Stimulated activated CD4-positive, alpha-beta T cell treated with anti-CD3 and anti-CD28 coated beads, Interleukin-1b, Interleukin-23, amount 100 ng/mL, for 24 hours (primary cell): ENCODE results near the gene GNAI3.

Source experiments
- DNase-seq, 4 experiments: peaks; one replicate each; pipeline ENCODE4 v3.0.0-alpha.2; 2020; ENCODE audit warnings: low read depth in 4 of 4, low spot score in 1 of 4

GNAI3 gene

DNA sequence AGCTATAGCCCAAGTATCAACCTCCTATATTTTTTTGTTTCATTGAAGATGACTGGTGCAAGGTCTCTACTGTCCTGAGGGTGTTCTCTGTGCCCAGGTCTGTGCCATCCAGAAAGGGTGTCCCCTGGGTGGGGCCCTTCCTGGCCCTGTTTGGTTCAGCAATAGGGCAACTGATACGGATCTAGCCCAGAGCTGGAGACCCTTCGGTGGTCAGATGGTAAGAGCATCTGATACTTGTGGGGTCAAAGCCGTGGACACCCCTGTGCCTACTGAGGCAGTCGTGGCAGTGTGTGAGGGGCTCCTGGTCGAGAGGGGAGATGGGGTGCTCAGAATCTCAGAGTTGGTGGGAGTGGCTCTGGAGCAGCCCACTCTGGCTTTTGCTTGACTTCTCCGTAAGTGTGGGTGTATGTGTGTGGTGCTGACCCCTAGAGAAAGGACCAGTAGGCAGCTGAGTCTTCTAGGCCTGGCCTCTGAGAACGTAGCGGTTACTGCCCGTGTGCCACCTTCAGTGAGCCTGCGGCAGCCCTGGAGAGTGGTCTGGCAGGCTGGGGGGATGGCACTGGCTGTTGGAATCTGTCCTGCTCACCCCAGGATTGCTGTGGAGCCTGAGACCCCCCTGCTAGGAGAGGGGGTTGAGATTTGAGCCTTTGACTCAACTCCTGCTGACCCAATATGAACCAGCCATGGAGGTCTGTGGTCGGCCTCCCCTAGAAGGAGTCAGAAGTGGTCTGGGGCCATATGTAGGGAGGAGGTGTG lies 73.9 kb downstream of the GNAI3 start:
- DNase-seq = no peak

DNA sequence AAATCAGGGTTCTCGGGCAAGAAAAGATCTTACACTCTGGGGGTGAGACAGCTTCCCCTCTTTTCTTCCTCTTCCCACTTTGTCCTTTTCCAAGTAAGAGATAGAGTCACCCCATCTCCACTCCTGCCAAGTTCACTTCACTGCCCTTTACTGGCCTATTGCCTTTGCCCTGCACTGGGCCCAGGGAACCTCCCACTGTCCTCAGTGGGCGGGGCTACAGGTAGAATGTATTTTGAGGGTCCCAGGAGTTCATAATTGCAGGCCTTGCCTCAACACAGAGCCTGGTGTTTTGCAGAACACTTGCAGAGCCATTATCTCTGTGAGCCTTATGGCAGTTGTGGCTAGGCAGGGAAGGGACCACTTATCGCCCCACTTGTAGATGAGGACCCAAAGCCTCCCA lies 74.5 kb downstream of the GNAI3 start:
- DNase-seq = no peak

DNA sequence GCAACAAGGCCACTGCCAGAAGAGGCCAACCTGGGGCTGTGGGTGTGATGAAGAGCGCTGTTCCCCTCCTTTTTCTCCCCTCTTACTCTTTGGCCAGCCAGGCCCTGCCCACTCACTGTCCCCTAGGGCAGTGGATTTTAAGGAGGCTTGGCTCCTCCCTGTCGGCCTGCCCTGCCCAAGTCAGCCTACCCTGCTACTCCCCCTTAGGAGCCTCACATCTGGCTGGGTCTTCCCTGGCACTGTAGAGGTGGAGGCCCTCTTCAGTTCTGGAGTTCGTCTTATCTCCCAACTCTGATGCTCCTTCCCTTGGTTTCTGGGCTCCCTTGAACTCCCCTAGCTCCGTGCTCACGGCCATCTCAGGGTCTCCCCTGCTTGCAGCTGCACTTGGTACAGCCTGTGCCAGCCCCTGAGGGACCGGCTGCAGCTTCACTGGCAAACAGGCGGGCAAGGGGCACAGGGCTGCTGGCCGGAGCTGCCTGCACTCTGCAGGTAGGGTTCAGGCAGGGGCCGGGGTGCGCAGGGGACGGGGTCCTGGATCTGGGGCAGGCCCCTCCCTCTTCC lies 75.3 kb downstream of the GNAI3 start:
- DNase-seq = no peak

DNA sequence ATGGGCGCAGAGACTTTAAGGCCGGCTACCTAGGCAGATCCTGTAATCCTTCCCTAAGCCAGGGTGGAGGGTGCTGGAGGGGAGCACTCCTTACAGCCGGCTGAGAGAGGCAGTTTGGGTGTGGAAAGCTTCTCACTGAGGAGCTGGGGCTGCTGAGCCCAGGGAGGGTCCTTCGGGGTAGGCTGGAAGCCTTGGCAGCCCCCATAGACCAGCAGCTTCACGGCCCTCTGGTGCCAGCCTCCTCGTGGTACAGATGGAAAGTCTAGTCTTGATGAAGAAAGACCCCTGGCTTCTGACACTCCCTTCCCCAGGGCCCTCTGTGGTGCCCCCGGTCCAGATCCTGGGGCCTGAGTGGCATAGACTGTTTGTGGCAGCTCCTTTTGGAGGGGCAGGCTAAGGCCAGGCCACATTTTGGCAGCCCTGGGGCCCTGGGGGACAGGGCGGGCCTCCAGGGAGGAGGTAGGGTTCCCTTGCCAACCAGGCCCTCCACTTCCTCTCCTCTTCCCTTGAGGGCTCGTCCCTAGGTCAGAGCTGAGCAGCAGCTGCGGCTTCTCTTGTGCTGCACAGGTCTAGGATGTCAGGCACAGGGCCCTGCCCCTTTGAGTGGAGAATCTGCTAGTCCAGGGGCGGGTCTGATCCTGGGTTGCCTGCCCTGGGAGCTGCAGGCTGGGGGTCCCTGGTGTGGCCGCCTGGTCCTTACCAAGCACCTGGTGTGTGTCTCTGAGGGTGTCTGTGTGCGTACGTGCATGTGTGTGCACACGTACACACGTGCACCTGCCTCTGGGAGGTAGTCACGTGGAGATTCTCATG lies 76.0 kb downstream of the GNAI3 start:
- DNase-seq = no peak

DNA sequence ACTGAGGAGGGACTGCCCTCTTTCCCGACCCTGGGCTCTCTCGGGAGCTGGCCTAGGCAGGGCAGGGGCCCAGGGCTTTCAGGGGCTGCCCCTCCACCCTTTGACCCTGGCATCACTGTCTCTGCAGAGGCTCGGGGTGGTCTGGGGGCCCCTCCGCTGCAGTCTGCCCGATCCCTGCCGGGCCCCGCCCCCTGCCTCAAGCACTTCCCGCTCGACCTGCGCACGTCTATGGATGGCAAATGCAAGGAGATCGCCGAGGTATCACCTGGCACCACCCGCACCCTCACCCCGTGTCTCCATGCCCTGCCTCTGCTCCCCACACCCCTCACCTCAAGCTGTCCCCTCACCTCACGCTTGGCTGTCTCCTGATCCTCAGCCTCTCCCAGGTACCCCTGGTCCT lies 76.8 kb downstream of the GNAI3 start:
- no peak for DNase-seq

DNA sequence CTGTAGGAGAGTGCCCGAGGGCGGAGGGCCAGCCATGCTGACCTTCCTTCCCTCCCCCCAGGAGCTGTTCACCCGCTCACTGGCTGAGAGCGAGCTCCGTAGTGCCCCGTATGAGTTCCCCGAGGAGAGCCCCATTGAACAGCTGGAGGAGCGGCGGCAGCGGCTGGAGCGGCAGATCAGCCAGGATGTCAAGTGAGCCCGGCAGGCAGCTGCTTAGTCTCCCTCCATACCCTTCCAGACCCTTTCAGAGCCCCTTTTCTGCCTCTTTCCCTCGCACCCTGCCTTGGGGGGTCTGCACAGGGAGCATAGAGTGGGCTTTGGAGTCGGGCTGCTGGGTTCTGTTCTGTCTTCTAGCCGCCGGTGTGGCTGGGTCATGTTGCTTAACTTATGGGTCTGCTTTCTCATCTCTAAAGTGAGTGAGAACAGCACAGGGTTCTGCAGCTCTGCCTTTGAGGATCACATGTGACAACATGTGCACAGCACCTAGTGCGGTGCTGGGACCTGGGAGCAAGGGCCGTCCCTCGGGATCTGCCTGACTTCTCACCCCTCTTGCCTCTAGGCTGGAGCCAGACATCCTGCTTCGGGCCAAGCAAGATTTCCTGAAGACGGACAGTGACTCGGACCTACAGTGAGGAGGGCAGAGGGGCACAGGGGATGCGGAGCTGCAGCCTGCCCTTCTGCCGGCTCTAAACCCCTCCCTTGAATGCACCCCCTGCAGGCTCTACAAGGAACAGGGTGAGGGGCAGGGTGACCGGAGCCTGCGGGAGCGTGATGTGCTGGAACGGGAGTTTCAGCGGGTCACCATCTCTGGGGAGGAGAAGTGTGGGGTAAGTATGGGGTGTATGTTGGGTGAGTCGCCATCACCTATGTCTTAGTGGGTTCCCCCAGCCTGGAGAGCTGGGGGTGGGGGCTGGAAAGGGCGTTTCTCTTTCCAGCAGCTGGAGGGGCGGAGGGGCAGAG lies 77.5 kb downstream of the GNAI3 start:
- no peak for DNase-seq

DNA sequence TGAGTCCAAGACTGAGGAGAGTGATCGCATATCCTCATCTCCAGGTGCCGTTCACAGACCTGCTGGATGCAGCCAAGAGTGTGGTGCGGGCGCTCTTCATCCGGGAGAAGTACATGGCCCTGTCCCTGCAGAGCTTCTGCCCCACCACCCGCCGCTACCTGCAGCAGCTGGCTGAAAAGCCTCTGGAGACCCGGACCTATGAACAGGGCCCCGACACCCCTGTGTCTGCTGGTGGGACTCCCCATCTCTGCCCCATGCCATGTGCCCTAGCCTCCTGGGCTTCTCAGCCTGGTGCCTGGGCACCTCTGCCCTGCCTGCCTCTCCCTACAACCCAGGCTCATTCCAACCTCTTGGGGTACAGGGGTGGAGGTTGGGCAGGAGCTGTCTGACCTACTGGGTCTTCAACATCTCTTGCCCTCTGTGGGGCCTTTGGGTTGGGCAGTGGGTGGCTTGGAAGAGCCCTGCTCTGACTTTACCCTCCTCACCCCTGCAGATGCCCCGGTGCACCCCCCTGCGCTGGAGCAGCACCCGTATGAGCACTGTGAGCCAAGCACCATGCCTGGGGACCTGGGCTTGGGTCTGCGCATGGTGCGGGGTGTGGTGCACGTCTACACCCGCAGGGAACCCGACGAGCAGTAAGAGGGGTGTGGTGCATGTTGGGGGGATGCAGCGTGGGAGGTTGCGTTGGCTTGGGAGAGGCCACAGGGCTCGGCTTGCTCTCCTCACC lies 78.4 kb downstream of the GNAI3 start:
- no peak for DNase-seq

DNA sequence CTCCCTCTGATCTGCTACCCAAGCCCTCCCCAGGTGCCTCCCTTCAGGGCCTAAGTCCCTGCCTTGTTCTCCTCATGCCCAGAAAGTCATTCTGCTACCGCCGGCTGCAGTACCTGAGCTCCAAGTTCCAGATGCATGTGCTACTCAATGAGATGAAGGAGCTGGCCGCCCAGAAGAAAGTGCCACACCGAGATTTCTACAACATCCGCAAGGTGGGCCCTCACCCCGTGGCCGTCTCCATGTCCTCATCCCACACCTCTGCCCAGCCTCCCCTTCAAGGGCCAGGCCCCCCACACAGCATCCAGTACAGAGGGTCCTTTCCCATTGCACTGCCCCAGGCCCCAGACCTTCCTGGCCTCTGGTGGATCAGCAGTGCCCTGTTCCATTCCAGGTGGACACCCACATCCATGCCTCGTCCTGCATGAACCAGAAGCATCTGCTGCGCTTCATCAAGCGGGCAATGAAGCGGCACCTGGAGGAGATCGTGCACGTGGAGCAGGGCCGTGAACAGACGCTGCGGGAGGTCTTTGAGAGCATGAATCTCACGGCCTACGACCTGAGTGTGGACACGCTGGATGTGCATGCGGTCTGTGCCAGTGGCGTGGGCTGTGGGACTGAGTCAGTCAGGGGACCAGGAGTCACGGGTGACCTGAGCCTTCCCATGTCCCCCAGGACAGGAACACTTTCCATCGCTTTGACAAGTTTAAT lies 79.4 kb downstream of the GNAI3 start:
- DNase-seq = no peak

DNA sequence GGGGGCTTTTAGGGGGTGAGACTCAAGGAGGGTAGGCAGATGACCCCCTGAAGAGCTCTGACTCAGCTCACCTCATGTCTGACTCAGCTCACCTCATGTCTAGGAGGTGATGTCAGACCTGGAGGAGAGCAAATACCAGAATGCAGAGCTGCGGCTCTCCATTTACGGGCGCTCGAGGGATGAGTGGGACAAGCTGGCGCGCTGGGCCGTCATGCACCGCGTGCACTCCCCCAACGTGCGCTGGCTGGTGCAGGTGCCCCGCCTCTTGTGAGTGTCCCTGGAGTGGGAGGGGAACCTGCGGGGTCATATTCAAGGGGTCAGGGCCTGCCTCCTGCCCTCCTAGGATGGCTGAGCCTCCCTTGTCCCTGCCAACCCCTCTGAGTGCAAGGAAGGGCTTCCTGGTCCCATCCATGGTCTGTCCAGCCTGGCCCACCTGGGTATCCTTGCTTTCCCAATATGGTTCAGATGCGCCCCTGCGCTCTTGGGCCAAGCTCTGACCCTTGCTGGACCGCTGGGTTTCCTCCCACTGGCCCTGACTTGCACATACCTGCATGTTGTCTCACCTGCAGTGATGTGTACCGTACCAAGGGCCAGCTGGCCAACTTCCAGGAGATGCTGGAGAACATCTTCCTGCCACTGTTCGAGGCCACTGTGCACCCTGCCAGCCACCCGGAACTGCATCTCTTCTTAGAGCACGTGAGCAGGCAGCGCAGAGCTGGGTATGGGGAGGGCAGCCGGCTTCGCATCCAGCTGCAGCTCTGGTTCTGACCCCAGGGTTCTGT lies 80.3 kb downstream of the GNAI3 start:
- DNase-seq = no peak

DNA sequence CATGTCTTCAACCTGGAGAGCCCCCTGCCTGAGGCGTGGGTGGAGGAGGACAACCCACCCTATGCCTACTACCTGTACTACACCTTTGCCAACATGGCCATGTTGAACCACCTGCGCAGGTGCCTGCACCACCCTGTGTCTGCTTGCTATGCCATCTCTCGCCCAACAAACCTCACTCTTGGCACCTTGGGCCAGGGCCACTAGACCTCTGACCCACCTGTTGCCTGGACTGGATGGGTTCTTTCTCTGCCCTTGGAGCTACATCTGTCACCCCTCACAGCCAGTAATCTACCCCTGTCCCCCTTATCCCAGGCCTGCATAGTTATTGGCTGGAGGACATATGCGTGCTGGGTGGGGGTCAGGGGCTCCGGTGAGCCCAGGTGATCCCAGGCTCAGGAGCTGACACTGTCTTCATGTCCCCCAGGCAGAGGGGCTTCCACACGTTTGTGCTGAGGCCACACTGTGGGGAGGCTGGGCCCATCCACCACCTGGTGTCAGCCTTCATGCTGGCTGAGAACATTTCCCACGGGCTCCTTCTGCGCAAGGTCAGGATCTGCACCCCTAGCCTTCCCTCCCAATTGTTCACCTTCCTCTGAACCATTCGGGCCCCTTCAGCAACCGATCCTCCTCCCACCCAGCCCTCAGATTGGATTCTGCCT lies 81.1 kb downstream of the GNAI3 start:
- DNase-seq = no peak

DNA sequence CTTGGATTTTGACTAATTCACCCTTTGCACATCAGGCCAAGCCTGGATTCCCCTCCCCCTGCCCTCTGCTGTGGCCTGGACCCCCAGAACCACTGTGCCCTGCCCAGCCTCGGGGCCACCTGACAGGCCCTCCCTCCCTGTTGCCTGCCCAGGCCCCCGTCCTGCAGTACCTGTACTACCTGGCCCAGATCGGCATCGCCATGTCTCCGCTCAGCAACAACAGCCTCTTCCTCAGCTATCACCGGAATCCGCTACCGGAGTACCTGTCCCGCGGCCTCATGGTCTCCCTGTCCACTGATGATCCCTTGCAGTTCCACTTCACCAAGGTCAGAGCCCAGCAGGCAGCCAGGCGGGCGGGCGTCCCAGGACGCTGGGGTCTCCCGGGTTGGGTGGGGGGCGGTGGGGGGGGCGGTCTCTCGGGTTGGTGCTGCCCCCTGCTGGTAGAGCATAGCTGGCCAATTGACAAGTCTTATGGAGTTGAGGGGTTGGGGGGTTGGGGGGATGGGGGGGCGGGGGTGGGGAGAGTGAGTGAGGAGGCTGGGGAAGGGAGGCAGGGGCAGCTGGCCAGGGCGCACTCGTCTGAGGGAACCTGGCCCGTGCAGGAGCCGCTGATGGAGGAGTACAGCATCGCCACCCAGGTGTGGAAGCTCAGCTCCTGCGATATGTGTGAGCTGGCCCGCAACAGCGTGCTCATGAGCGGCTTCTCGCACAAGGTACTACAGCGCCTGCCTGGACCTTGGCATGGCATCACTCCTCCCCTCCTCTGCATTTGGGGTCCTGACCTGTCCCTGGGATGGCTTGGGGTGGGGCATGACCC lies 81.9 kb downstream of the GNAI3 start:
- DNase-seq = peak in 1 of 4 experiments; percentile 26

DNA sequence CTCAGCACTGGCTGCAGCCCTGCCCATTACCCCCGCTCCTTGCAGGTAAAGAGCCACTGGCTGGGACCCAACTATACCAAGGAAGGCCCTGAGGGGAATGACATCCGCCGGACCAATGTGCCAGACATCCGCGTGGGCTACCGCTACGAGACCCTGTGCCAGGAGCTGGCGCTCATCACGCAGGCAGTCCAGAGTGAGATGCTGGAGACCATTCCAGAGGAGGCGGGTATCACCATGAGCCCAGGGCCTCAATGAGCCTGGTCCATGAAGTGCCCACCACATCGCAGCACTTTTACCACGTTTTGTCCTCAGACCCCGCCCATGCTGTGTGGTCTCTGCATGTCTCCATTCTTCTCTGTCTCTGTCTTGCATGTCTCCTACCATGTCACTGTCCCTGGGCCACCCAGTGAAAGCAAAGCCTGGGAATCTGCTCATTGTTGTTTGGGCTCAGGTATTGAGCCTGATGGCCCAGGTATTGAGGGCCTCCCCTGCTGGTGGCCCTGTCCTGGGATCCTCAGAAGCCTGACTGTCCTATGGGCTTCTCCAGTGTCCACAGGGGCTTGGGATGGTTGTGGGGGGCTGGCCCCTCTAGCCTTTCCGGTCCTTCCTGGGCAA lies 82.6 kb downstream of the GNAI3 start:
- no peak for DNase-seq

DNA sequence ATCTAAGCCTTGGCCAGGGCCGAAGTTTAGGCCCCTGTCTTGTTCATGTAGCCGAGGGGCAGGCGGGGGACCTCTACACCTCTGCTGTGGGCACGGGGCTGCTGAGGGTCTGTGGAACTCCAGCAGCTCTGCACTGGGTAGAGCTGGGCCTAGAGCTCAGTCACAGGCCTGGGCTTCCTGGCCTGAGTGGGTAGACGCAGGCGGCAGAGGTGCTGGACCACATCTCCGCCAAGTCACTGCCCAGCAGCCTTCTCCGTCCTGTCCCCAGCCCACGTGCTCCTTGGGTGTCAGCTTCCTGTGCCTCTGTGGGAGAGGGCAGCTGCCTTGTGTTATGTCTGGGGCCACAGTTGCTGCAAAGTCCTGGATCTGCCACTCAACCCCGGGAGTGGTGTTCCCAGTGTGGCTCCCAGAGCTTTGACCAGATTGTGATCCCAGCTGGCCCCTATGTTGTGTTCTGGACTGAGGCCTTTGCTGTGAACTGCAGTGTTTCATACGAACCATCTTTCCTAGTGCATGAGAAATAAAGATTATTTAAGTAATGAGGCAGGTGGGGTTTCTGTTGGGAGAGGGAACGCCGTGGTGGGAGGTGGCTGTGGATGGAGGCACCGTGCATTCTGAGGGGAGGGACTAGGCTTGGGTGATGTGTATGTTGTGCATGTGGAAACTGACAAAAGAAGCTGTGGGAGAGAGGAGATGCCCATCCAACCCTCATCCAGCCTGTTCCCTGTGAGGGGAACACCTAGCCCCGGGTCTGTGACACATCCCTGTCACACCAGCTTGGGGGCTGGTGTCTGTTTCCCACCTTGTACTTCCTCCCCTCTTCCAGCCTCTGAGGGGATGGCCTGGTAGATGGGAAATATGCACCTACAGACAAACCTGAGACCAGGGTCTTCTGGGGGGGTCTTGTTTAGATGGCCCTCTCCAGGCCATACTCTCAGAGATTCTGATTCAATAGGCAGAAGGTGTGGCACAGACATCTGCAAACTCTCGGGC lies 83.4 kb downstream of the GNAI3 start:
- no peak for DNase-seq

DNA sequence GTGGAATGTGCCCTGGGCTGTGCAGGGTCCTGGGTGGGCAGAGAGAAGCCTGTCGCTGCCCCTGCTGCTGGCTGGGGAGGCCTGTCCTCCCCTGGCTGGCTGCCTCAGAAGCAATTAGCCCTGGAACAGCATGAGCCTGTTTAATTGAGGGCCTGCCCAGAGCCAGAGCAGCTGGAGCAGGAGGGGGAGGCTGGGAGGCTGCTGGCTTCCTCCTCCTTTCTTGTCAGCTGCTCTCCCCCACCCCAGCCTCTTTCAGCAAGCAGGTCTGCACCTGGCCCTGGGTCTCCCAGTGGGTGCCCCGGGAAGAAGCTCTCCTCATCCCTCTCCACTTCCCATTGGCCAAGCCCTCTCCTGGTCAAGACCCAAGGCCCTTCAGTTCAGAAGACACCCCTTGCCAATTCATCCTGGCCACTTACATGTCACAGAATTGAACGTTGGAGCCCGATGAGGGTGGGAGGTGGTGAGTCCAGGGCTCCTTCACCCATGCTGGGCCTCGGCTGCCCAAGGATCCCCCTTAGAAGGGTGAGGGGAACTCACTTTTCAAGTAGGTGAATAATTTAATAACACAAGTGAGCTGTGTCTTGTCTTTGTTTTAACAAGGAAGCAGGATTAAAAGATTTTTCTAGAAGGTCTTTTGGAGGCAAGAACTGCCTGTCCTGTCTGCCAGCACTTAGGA lies 84.4 kb downstream of the GNAI3 start:
- DNase-seq = no peak

DNA sequence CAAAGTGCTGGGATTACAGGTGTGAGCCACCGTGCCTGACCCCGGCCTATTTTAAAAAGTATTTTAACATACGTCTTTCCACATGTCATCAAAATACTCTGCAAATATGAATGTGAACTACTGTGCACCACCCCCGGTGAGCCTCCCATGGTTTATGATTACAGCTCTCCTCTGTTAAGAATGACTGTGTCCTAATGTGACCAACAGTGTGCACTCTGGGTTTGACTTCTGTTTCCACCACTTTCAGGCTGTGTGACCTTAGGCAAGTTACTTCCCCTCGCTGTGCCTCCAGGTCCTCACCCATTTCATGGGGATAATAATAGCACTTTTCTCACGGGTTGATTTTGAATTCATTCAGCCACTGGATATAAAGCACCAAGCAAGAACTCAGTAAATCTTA lies 85.9 kb downstream of the GNAI3 start:
- DNase-seq = no peak
